Lower lobe of right lung (tissue), 2 donors: ENCODE measurements around the gene SLA2. TPM values are rescaled to one million over a fixed set of nuclear protein-coding genes. Genes with fewer than 3 reads are reported as not detected.

Source experiments
- ATAC-seq, 2 donors: fragments of 200-7000 bp; cut with Tn5 transposase; one replicate each; pipeline ENCODE4 v1.9.1; 2020 to 2022; ENCODE audit warnings: mild to moderate bottlenecking in 2 of 2, moderate library complexity in 2 of 2
- DNase-seq: peaks from one replicate; pipeline ENCODE4 v3.0.0-alpha.2; 2020
- H3K27ac ChIP-seq: fragments of 200-600 bp; one replicate; pipeline ENCODE4 v1.8.0; 2022
- H3K27me3 ChIP-seq: fragments of 200-600 bp; one replicate; pipeline ENCODE4 v1.8.0; 2022; ENCODE audit warnings: low read depth
- H3K36me3 ChIP-seq: fragments of 200-600 bp; one replicate; pipeline ENCODE4 v1.8.0; 2022; ENCODE audit warnings: mild to moderate bottlenecking
- H3K4me1 ChIP-seq: fragments of 200-600 bp; one replicate; pipeline ENCODE4 v1.8.0; 2022
- H3K4me3 ChIP-seq: fragments of 200-600 bp; one replicate; pipeline ENCODE4 v1.8.0; 2022; ENCODE audit warnings: mild to moderate bottlenecking
- H3K9me3 ChIP-seq: fragments of 200-600 bp; one replicate; pipeline ENCODE4 v1.8.0; 2022
- CTCF ChIP-seq: fragments of 200-600 bp; IDR thresholded peaks from one replicate; pipeline ENCODE4 v1.8.0; 2022; ENCODE audit warnings: antibody characterized with exemption, mild to moderate bottlenecking
- intact Hi-C: fragments of 100-400 bp; cut with DNase I; formaldehyde crosslinking; loops from one replicate; pipeline ENCODE4 v1.11.0; 2022
- total RNA-seq: library from RNA; stranded (reverse); fragmentation: NEBNext Ultra II Directional; extraction: Animal tissue kit (Norgen Biotek cat#: 25700); gene quantifications from one replicate; pipeline ENCODE4 v1.2.1, GENCODE V29; 2021
- donor health status: DM: no; HTN: yes; CAD: no; lungs with severe emphysema.

SLA2 gene
- total RNA-seq, 1 donor from 2014 or later, result 1.4 TPM

GRCh38 chr20:36576081-36576445 is 69.9 kb downstream of the SLA2 start:
- Histone ChIP-seq H3K36me3 (peaks cover 28% of the 10 kb centered on the region), H3K27ac (no peak overlapping the region), H3K4me1 (peaks cover 29% of the 10 kb centered on the region), H3K4me3 (no peak overlapping the region), H3K9me3 (no peaks in the 10 kb centered on the region), H3K27me3 (no peaks in the 10 kb centered on the region)
- no peak for DNase-seq
- no peak for ATAC-seq
- intact Hi-C loops, result no loop called here
- no peak for TF ChIP-seq CTCF

GRCh38 chr20:36574366-36575135 is 71.4 kb downstream of the SLA2 start:
- H3K27ac ChIP-seq, result peak overlapping the region; percentile 93
- H3K27me3 ChIP-seq, result no peaks in the 10 kb centered on the region
- H3K4me3 ChIP-seq, result peak overlapping the region; percentile 82
- H3K9me3 ChIP-seq, result no peaks in the 10 kb centered on the region
- ATAC-seq, result peak; percentile 51
- no peak for TF ChIP-seq CTCF
- intact Hi-C loops, result no loop called here
- H3K4me1 ChIP-seq, result peaks cover 29% of the 10 kb centered on the region
- H3K36me3 ChIP-seq, result peaks cover 13% of the 10 kb centered on the region
- peak; percentile 70 for DNase-seq

- Histone ChIP-seq H3K27me3 (no peaks in the 10 kb centered on the region), H3K9me3 (no peaks in the 10 kb centered on the region), H3K4me3 (peak overlapping the region; percentile 82), H3K27ac (peak overlapping the region; percentile 93), H3K36me3 (peaks cover 6% of the 10 kb centered on the region), H3K4me1 (peaks cover 29% of the 10 kb centered on the region)
- ATAC-seq (peak; percentile 33 to 39), DNase-seq (peak; percentile 68)
- intact Hi-C loops, result no loop called here
- no peak for TF ChIP-seq CTCF
These were observed 72.1 kb downstream of the SLA2 start for GRCh38 chr20:36573798-36574365.

GRCh38 chr20:36573103-36573797 is 72.7 kb downstream of the SLA2 start, which contains the start of gene TGIF2:
TSS of gene TGIF2 (plus strand) at chr20:36573597. CDS start at chr20:36578775, 5,178 bp downstream.
- no peak for TF ChIP-seq CTCF
- intact Hi-C loops, result no loop called here
- peak; percentile 90 for DNase-seq
- no peaks in the 10 kb centered on the region for H3K9me3 ChIP-seq
- ATAC-seq, result peak; percentile 92 to 95
- no peaks in the 10 kb centered on the region for H3K36me3 ChIP-seq
- peak within 1 kb of the TSS; percentile 82 for H3K4me3 ChIP-seq
- H3K27ac ChIP-seq, result peak within 1 kb of the TSS; percentile 93
- H3K4me1 ChIP-seq, result peaks cover 29% of the 10 kb centered on the region
- H3K27me3 ChIP-seq, result no peaks in the 10 kb centered on the region

GRCh38 chr20:36572701-36573102 is 73.3 kb downstream of the SLA2 start:
- Histone ChIP-seq H3K27ac (peak overlapping the region; percentile 93), H3K9me3 (no peaks in the 10 kb centered on the region), H3K36me3 (no peaks in the 10 kb centered on the region), H3K4me1 (peaks cover 29% of the 10 kb centered on the region), H3K4me3 (peak overlapping the region; percentile 82), H3K27me3 (no peaks in the 10 kb centered on the region)
- no peak for TF ChIP-seq CTCF
- intact Hi-C loops, result no loop called here
- ATAC-seq (peak; percentile 19 to 34), DNase-seq (no peak)
